A673 (cell line): ENCODE results near the gene JARID2. TPM values are rescaled to one million over a fixed set of nuclear protein-coding genes. Genes with fewer than 3 reads are reported as not detected.

Experiments used
- BruUV-seq: library from RNA; stranded (reverse); fragments of 400-500 nt; replicated peaks from 2 replicates; lab custom pipeline; 2021; lab: Mats Ljungman, UMichigan
- CTCF ChIA-PET: fragments of 300-600 bp; sonication (Branson Sonifier 250); formaldehyde crosslinking; loops from one replicate; lab custom pipeline; 2022; ENCODE audit warnings: antibody characterized with exemption; lab: Charles Lee
- POLR2A ChIA-PET: fragments of 300-600 bp; sonication (Branson Sonifier 250); formaldehyde crosslinking; loops from one replicate; lab custom pipeline; 2022; ENCODE audit warnings: antibody characterized with exemption; ENCODE audit not compliant: low non-redundant PET; lab: Charles Lee
- DNase-seq: peaks from one replicate; pipeline ENCODE4 v3.0.0-alpha.2; 2015; ENCODE audit warnings: low spot score
- H3K27ac ChIP-seq: fragments of 200-600 bp; sonication (generic); 2 replicates; pipeline ENCODE4 v1.5.1; 2016; ENCODE audit warnings: mixed run types, low read depth, mild to moderate bottlenecking, mixed read lengths, antibody characterized with exemption, low read length; ENCODE audit not compliant: poor library complexity, severe bottlenecking
- H3K27me3 ChIP-seq: fragments of 200-600 bp; sonication (generic); replicated peaks from 2 replicates; pipeline ENCODE4 v1.6.1; 2017; ENCODE audit warnings: mixed run types, low read depth, mild to moderate bottlenecking, mixed read lengths, antibody characterized with exemption, low read length; ENCODE audit not compliant: insufficient read depth, poor library complexity
- H3K36me3 ChIP-seq: fragments of 200-600 bp; sonication (generic); 2 replicates; pipeline ENCODE4 v1.6.1; 2016; ENCODE audit warnings: mixed run types, mild to moderate bottlenecking, mixed read lengths, antibody characterized with exemption, low read length; ENCODE audit not compliant: insufficient read depth, poor library complexity, severe bottlenecking
- H3K4me1 ChIP-seq: fragments of 200-600 bp; sonication (generic); 2 replicates; pipeline ENCODE4 v1.6.1; 2017; ENCODE audit warnings: mixed run types, mild to moderate bottlenecking, mixed read lengths, antibody characterized with exemption, low read length; ENCODE audit not compliant: insufficient read depth, poor library complexity, severe bottlenecking
- H3K4me3 ChIP-seq: fragments of 200-600 bp; sonication (generic); 2 replicates; pipeline ENCODE4 v1.5.1; 2016; ENCODE audit warnings: low read depth, mixed run types, mild to moderate bottlenecking, mixed read lengths, low read length; ENCODE audit not compliant: poor library complexity, severe bottlenecking
- H3K9me3 ChIP-seq: fragments of 200-600 bp; sonication (generic); 2 replicates; pipeline ENCODE4 v1.6.1; 2016; ENCODE audit warnings: mixed run types, low read depth, mild to moderate bottlenecking, mixed read lengths, antibody characterized with exemption, low read length; ENCODE audit not compliant: poor library complexity, severe bottlenecking
- CTCF ChIP-seq: fragments of 300-800, 200-600 bp; sonication (generic); conservative IDR thresholded peaks from 2 replicates; pipeline ENCODE4 v1.5.1; 2017; ENCODE audit warnings: low read depth, mild to moderate bottlenecking, antibody characterized with exemption, low read length, moderate library complexity, mixed read lengths
- EZH2 ChIP-seq: fragments of 200-600 bp; sonication (generic); IDR thresholded peaks from 2 replicates; pipeline ENCODE4 v1.6.1; 2017; ENCODE audit warnings: borderline replicate concordance, low read depth, mild to moderate bottlenecking, mixed read lengths, antibody characterized with exemption, low read length; ENCODE audit not compliant: poor library complexity, severe bottlenecking
- intact Hi-C: fragments of 100-400 bp; cut with micrococcal nuclease; formaldehyde crosslinking; loops from one replicate; pipeline ENCODE4 v1.10.0; 2022; ENCODE audit not compliant: unreplicated experiment
- total RNA-seq: library from RNA; stranded (reverse); gene quantifications from 2 replicates; pipeline ENCODE4 v1.2.3, GENCODE V29; 2021

JARID2 gene
- total RNA-seq, 1 experiment from 2014 or later: 29.4 TPM

DNA sequence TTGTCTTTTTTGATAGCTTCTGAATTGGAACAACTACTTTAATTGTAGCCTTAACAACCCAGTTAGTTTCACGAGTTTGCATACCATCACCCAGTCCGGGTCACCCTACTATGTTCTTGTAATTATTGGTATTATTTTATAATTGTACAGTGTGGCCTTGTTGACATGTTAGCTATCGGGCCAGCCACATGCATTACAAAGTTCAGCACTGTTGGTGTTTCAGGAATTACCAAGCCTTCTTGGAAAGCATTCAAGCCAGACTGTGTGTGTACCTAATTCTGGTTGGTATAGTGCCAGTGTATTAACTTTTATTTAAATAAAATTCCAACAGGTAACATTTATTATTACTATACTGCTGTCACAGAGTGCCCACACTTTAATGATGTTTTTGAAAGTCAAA lies 150.9 kb downstream of the JARID2 start:
- TF ChIP-seq EZH2: no peak
- no peak for TF ChIP-seq CTCF
- no peaks in the 10 kb centered on the region for H3K27me3 ChIP-seq
- intact Hi-C loops: no loop called here
- peaks cover 38% of the 10 kb centered on the region for H3K4me1 ChIP-seq
- ChIA-PET CTCF (no interaction called here), POLR2A (no interaction called here)
- no peak overlapping the region for H3K27ac ChIP-seq
- H3K36me3 ChIP-seq: no peaks in the 10 kb centered on the region
- no peak for DNase-seq
- BruUV-seq: no TSS peak
- H3K9me3 ChIP-seq: peaks cover 7% of the 10 kb centered on the region
- H3K4me3 ChIP-seq: no peak overlapping the region

DNA sequence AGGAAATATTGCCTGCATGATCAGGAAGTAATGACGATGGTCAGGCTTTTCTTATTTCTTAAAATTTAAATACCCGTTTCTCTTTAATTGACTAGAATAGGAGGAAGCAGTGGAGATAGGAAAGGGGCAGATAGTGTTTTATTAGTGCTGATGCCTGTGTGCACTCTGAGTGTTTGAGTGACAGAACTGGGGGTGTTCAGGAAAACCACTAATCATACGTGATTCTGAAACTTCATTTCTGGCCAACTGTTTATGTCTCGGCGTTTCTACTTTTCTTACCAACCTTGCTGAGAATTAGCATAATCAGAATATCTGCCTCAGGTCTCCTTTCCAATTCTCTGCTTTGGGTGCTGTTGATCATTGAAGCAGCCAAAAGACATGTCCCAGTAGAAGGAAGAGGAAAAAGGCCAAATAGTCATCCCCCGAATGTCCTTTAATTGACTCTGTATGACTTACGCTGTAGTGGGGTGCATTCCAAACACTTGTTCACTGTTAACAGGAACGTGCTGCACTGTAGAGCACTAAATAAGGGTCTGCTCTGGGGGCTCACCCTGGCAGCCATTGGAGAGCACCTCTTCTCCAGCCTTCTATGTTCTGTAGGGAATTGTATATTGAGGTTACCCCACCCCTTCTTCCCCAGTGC lies 152.9 kb downstream of the JARID2 start:
- Histone ChIP-seq H3K4me1 (peaks cover 54% of the 10 kb centered on the region), H3K27me3 (no peaks in the 10 kb centered on the region), H3K36me3 (no peaks in the 10 kb centered on the region), H3K4me3 (no peak overlapping the region), H3K27ac (no peak overlapping the region), H3K9me3 (peaks cover under 1% of the 10 kb centered on the region)
- intact Hi-C loops: no loop called here
- BruUV-seq: no TSS peak
- ChIA-PET CTCF (no interaction called here), POLR2A (no interaction called here)
- DNase-seq: no peak
- TF ChIP-seq CTCF (no peak), EZH2 (no peak)

GRCh38 chr6:15399641-15400470 lies 154.0 kb downstream of the JARID2 start:
- H3K27me3 ChIP-seq: no peaks in the 10 kb centered on the region
- intact Hi-C loops: no loop called here
- no TSS peak for BruUV-seq
- peaks cover 65% of the 10 kb centered on the region for H3K4me1 ChIP-seq
- ChIA-PET CTCF (interaction anchor here (0.6 to 1.1 kb wide), 2 partner anchors 10 to 329 kb away, joined by 3 read pairs; no protein-coding TSS in a partner anchor), POLR2A (no interaction called here)
- peak overlapping the region; percentile 25 for H3K4me3 ChIP-seq
- no peaks in the 10 kb centered on the region for H3K36me3 ChIP-seq
- DNase-seq: peak; percentile 60
- H3K27ac ChIP-seq: peak overlapping the region; percentile 56
- no peaks in the 10 kb centered on the region for H3K9me3 ChIP-seq
- TF ChIP-seq CTCF: no peak
- no peak for TF ChIP-seq EZH2
